Activated CD8-positive, alpha-beta T cell treated with anti-CD3 and anti-CD28 coated beads for 36 hours (primary cell): ENCODE results near the gene VIPR2. TPM values are rescaled to one million over a fixed set of nuclear protein-coding genes. Genes with fewer than 3 reads are reported as not detected.

ENCODE experiments used
- ATAC-seq: fragments of 200-7000 bp; cut with Tn5 transposase; one replicate; pipeline ENCODE4 v1.10.0; 2021; ENCODE audit warnings: mild to moderate bottlenecking, moderate library complexity
- CTCF ChIA-PET: fragments of 350-600 bp; sonication (Branson Sonifier 250); formaldehyde crosslinking; loops from one replicate; lab custom pipeline; 2021; ENCODE audit warnings: antibody characterized with exemption; lab: Charles Lee
- POLR2A ChIA-PET: fragments of 350-600 bp; sonication (Branson Sonifier 250); formaldehyde crosslinking; loops from one replicate; lab custom pipeline; 2021; ENCODE audit warnings: antibody characterized with exemption; lab: Charles Lee
- DNase-seq: peaks from one replicate; pipeline ENCODE4 v3.0.0-alpha.2; 2020
- H3K27ac Mint-ChIP-seq: one replicate; pipeline ENCODE4 v1.8.0; 2021; ENCODE audit warnings: mild to moderate bottlenecking, mixed read lengths
- H3K27me3 Mint-ChIP-seq: one replicate; pipeline ENCODE4 v1.8.0; 2021; ENCODE audit warnings: mixed read lengths
- H3K36me3 Mint-ChIP-seq: one replicate; pipeline ENCODE4 v1.8.0; 2021; ENCODE audit warnings: low read depth, mixed read lengths
- H3K4me1 Mint-ChIP-seq: one replicate; pipeline ENCODE4 v1.8.0; 2021; ENCODE audit warnings: low read depth, mixed read lengths
- H3K4me3 Mint-ChIP-seq: one replicate; pipeline ENCODE4 v1.8.0; 2021; ENCODE audit warnings: mild to moderate bottlenecking, moderate library complexity, mixed read lengths
- H3K9me3 Mint-ChIP-seq: one replicate; pipeline ENCODE4 v1.8.0; 2021; ENCODE audit warnings: mixed read lengths
- intact Hi-C: fragments of 100-400 bp; cut with micrococcal nuclease; formaldehyde crosslinking; loops from one replicate; pipeline ENCODE4 v1.10.0; 2022
- total RNA-seq, 2 experiments: library from RNA; stranded (reverse); gene quantifications; one replicate each; pipeline ENCODE4 v1.2.3, GENCODE V29; 2021
- TF ChIP-seq, protein P1 (sequence below): fragments of 200-600 bp; IDR thresholded peaks from one replicate; pipeline ENCODE4 v1.8.0; 2022; ENCODE audit warnings: antibody characterized with exemption, mild to moderate bottlenecking

Gene VIPR2
- total RNA-seq, 2 experiments from 2014 or later: 0.09 TPM; not detected in 1

DNA sequence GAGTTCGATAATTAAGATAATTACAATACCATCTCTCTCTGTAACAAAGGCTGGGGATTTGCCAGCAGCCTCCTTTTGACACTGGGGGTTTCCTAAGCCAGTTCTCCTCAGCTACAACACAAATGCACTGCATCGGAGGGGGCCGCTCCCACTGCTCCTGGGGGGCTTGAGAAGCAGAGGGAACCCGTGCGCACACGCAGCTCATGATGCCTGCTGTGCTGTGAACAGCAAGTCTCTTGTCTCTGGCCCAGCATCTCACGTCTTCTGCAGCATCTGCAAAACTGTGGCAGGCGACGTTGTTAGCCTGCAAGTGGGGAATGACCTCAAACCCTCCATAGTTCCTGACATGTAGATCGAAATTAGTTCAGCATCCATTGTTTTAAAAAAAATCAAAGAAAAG, 5.5 kb downstream of the VIPR2 start:
- POLR2A ChIA-PET: no interaction called here
- Mint-ChIP-seq H3K4me3 (no peak overlapping the region), H3K27me3 (peaks cover 23% of the 10 kb centered on the region), H3K4me1 (no peaks in the 10 kb centered on the region), H3K27ac (no peak overlapping the region), H3K36me3 (no peaks in the 10 kb centered on the region), H3K9me3 (no peaks in the 10 kb centered on the region)
- intact Hi-C loops: no loop called here
- ATAC-seq (no peak), DNase-seq (no peak)
- TF ChIP-seq, protein P1, sequence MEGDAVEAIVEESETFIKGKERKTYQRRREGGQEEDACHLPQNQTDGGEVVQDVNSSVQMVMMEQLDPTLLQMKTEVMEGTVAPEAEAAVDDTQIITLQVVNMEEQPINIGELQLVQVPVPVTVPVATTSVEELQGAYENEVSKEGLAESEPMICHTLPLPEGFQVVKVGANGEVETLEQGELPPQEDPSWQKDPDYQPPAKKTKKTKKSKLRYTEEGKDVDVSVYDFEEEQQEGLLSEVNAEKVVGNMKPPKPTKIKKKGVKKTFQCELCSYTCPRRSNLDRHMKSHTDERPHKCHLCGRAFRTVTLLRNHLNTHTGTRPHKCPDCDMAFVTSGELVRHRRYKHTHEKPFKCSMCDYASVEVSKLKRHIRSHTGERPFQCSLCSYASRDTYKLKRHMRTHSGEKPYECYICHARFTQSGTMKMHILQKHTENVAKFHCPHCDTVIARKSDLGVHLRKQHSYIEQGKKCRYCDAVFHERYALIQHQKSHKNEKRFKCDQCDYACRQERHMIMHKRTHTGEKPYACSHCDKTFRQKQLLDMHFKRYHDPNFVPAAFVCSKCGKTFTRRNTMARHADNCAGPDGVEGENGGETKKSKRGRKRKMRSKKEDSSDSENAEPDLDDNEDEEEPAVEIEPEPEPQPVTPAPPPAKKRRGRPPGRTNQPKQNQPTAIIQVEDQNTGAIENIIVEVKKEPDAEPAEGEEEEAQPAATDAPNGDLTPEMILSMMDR: no peak
- CTCF ChIA-PET: no interaction called here

DNA sequence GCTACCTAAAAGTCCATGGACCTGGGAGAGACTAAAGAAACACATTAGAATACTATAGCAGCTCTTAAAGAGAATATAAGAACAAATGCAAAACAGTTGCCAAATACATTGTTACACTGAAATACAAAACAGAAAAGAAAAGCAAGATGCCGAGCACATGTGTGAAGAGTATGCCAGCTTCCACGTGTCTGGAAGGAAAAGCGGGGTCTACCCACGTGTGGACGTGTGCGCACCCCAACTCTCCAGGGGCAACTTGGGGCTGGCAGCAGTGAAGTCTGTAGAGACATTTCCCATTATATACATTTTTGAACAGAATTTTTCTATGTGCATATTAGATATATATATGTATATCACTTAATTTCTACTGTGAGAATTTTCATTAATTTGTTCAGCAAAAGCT, 6.2 kb downstream of the VIPR2 start:
- no peak overlapping the region for H3K27ac Mint-ChIP-seq
- ATAC-seq: no peak
- H3K4me1 Mint-ChIP-seq: no peaks in the 10 kb centered on the region
- intact Hi-C loops: no loop called here
- CTCF ChIA-PET: no interaction called here
- H3K9me3 Mint-ChIP-seq: no peaks in the 10 kb centered on the region
- POLR2A ChIA-PET: no interaction called here
- H3K27me3 Mint-ChIP-seq: peaks cover 17% of the 10 kb centered on the region
- no peaks in the 10 kb centered on the region for H3K36me3 Mint-ChIP-seq
- TF ChIP-seq, protein P1: no peak
- DNase-seq: no peak
- no peak overlapping the region for H3K4me3 Mint-ChIP-seq

DNA sequence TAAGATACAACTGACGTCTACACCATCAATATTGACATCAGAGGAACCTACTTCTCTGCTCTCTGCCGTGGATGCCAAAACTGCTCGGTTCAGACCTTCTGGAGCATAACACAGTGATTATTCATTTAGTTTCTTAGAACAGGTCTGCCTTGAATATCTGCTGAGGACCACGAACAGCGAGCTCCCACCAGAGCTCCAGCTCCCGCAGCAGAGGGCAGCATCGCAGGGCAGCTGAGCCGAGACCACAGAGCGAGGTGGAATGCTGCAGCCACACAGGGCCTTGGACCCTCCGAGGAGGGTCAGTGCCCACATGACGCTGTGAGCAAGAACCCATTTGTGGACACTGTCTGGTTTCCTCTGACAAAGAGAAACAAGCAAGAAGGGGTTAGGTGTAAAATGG, 6.8 kb downstream of the VIPR2 start:
- TF ChIP-seq, protein P1: no peak
- CTCF ChIA-PET: no interaction called here
- POLR2A ChIA-PET: no interaction called here
- intact Hi-C loops: no loop called here
- DNase-seq (no peak), ATAC-seq (no peak)
- Mint-ChIP-seq H3K4me1 (no peaks in the 10 kb centered on the region), H3K27me3 (peaks cover 12% of the 10 kb centered on the region), H3K36me3 (no peaks in the 10 kb centered on the region), H3K4me3 (no peak overlapping the region), H3K27ac (no peak overlapping the region), H3K9me3 (no peaks in the 10 kb centered on the region)

DNA sequence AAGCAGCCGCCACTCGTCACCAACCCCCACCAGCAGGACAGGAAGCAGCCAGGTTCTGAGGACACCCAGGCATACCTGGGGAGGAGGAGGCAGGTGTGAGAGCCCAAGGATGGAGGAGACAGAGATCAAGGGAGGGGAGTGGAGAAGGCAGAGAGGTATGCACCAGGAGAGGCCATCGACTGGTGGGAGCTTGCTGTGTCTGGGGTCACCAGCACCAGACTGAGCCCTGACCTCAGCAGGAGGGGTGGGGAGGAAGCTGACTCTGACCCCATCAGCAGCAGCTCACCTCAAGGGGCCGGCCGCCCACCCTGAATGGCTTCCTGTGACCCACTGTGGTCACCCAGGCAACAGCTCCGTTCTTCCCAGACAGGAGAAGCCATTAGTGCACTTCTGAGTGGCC, 7.8 kb downstream of the VIPR2 start:
- peaks cover 7% of the 10 kb centered on the region for H3K27me3 Mint-ChIP-seq
- no peak overlapping the region for H3K4me3 Mint-ChIP-seq
- POLR2A ChIA-PET: no interaction called here
- intact Hi-C loops: no loop called here
- H3K27ac Mint-ChIP-seq: no peak overlapping the region
- CTCF ChIA-PET: interaction anchor here (1.5 kb wide), 1 partner anchor 160 kb away, joined by 5 read pairs; no protein-coding TSS in a partner anchor
- no peaks in the 10 kb centered on the region for H3K4me1 Mint-ChIP-seq
- TF ChIP-seq, protein P1: no peak
- H3K36me3 Mint-ChIP-seq: no peaks in the 10 kb centered on the region
- no peaks in the 10 kb centered on the region for H3K9me3 Mint-ChIP-seq
- ATAC-seq (no peak), DNase-seq (no peak)

DNA sequence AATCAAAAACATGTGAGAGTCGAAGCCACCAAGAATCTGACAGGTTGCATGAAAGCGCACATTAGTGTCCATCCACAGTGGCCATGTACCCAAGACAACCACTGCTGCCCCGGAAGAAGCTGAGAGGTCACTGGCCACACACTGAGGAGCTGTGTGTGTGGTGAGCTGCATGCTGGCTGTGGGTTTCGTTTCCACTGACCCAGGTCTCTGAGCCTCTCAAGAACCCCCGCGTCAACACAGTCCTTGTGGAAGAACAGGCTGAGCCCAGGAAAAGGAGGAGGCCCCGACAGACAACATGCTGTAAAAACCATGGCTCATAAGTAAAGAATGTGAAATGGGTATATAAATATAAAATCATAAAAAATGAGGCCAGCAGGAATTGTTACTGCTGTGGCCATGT, 8.2 kb downstream of the VIPR2 start:
- no peak overlapping the region for H3K27ac Mint-ChIP-seq
- no peaks in the 10 kb centered on the region for H3K36me3 Mint-ChIP-seq
- DNase-seq: no peak
- H3K4me3 Mint-ChIP-seq: no peak overlapping the region
- POLR2A ChIA-PET: no interaction called here
- H3K9me3 Mint-ChIP-seq: no peaks in the 10 kb centered on the region
- no peak for ATAC-seq
- intact Hi-C loops: no loop called here
- no peaks in the 10 kb centered on the region for H3K4me1 Mint-ChIP-seq
- H3K27me3 Mint-ChIP-seq: peaks cover 5% of the 10 kb centered on the region
- CTCF ChIA-PET: interaction anchor here (1.5 kb wide), 1 partner anchor 159 kb away, joined by 5 read pairs; no protein-coding TSS in a partner anchor
- TF ChIP-seq, protein P1: no peak
